ENCODE measurements around the gene AMOTL2.

GRCh38 chr3:134372396-134373270, 1.6 kb downstream of the AMOTL2 start:
- TF ChIP-seq CTCF (IDR thresholded peaks at IDR 0.05) = no peak
- no peak for TF ChIP-seq EZH2 (IDR thresholded peaks at IDR 0.05; ENCODE audit: borderline replicate concordance, insufficient read depth, low read depth, low read length, poor library complexity, severe bottlenecking)
